ENCODE data around the gene ANKRD33B.

DNA sequence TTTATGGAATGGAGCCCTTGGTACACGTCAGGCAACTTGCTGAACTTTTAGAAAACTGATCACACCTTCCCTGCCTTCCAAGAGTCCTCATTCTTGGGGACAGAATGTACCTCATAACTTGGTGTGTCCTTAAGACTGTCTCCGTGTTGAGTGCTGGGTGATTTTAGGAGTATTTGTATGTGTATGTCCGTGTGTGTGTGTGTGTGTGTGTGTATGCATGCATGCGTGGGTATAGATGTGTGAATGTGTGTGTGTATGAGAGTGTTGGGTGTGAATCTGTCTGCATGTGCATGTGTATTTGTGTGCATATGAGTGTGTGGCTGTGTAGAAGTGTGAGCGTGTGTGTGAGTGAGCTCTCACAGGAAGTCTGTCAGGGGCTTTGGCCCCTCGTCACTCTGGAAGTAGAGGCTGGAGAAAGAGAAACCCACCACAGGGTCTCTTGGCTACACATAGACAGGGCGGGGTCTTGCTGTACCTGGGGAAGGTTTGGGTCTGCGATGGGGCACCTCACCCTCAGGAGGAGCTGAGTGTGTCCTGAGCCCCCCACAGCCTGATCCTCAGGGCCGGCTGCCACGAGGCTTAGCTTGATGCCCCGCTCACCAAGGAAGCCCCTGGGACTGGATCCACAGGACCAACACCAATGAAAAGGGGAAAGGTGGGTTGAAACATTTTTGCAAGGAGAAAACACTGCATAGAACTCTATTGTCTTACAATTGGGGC, 33.1 kb upstream of the ANKRD33B start:
- TF ChIP-seq POLR2A (IDR thresholded peaks at IDR 0.05) (no peak), POLR2AphosphoS5 (IDR thresholded peaks at IDR 0.05) (no peak), EP300 (IDR thresholded peaks at IDR 0.05) (no peak)
- TF ChIP-seq, protein P1, sequence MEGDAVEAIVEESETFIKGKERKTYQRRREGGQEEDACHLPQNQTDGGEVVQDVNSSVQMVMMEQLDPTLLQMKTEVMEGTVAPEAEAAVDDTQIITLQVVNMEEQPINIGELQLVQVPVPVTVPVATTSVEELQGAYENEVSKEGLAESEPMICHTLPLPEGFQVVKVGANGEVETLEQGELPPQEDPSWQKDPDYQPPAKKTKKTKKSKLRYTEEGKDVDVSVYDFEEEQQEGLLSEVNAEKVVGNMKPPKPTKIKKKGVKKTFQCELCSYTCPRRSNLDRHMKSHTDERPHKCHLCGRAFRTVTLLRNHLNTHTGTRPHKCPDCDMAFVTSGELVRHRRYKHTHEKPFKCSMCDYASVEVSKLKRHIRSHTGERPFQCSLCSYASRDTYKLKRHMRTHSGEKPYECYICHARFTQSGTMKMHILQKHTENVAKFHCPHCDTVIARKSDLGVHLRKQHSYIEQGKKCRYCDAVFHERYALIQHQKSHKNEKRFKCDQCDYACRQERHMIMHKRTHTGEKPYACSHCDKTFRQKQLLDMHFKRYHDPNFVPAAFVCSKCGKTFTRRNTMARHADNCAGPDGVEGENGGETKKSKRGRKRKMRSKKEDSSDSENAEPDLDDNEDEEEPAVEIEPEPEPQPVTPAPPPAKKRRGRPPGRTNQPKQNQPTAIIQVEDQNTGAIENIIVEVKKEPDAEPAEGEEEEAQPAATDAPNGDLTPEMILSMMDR (IDR thresholded peaks at IDR 0.05) = no peak

Data from upper lobe of left lung (tissue), 4 donors.